Measurements from ENCODE around the gene EEFSEC. TPM values are rescaled to one million over a fixed set of nuclear protein-coding genes. Genes with fewer than 3 reads are reported as not detected.

Gene EEFSEC
- total and polyA plus RNA-seq, 2 experiments from 2014 or later = 10.1 to 16.2 TPM

DNA sequence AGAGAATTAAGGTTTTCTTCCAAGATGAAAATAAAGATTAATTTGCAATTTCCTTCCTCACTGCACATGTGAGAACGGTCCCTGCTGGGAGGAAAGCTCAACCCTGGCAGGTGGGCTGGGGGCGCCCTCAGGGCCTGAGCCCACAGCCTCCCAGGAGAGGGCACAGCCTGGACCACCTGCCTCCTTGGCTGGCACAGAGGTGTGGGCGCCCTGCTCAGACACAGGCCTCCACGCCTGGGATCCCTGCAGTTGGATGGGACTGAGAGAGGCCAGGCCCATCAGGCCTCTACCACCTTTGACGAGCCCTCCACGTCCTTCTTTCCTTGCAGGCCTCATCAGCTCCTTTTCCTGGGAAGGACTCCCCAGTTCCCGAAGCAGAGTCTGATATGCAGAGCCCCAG, 267.0 kb downstream of the EEFSEC start (continued):
- TF ChIP-seq, protein P1, sequence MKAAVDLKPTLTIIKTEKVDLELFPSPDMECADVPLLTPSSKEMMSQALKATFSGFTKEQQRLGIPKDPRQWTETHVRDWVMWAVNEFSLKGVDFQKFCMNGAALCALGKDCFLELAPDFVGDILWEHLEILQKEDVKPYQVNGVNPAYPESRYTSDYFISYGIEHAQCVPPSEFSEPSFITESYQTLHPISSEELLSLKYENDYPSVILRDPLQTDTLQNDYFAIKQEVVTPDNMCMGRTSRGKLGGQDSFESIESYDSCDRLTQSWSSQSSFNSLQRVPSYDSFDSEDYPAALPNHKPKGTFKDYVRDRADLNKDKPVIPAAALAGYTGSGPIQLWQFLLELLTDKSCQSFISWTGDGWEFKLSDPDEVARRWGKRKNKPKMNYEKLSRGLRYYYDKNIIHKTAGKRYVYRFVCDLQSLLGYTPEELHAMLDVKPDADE (IDR thresholded peaks at IDR 0.05) = no peak
- TF ChIP-seq ZNF331 (CRISPR knock-in tag; IDR thresholded peaks at IDR 0.05; ENCODE audit: low read depth) = no peak

DNA sequence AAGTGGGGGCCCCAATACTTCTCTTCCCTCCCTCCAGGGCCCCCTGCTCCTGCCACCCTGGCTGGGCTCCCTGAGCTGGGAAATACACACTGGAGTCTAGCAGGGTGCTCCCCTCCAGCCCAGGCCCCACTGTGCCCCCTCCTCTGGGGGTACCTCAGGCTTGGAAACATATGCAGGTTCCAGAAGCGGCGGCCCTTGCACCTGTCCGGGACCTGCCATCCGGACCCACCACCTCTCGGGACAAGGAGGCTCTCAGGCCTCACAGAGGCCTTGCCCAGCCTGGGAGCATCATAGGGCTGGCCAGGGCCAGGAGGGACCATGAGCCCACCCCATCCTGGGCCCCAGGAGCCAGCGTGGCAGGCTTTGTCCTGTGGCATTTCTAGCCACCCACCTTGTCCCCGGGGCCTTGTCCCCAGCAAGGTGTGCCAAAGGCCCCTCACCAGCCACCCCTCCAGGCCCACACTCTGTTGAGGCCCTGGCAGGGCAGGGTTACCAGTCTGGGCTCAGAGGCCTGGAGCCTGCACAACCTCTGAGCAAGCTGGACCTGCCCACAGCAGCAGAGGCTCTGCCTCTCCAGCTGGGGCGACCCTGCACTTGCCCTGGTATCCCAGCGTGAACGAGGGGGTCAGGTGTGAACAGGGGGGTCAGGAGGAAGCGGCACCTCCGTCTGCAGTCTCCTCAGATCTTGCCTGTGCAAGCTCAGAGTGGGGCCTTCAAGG, 267.6 kb downstream of the EEFSEC start:
- Histone ChIP-seq H3K79me2 (replicated peaks; ENCODE audit: insufficient read depth) (no peaks in the 10 kb centered on the region), H4K20me1 (replicated peaks; ENCODE audit: insufficient read depth) (no peaks in the 10 kb centered on the region), H3K27ac (ENCODE audit: low read depth) (no peak overlapping the region), H3K27me3 (ENCODE audit: insufficient read depth) (peaks cover 6% of the 10 kb centered on the region), H3K4me3 (no peak overlapping the region), H3K9me2 (ENCODE audit: insufficient read depth) (no peaks in the 10 kb centered on the region), H3K4me1 (ENCODE audit: insufficient read depth) (no peaks in the 10 kb centered on the region), H3K36me3 (ENCODE audit: insufficient read depth) (no peaks in the 10 kb centered on the region), H3K4me2 (no peak overlapping the region), H2AFZ (no peak overlapping the region), H3F3A (replicated peaks; ENCODE audit: low read depth) (no peaks in the 10 kb centered on the region)
- DNase-seq (ENCODE audit: low spot score) (no peak), ATAC-seq (no peak)
- H3K27me3 Mint-ChIP-seq (ENCODE audit: insufficient read depth, low read depth, poor library complexity) = peaks cover 18% of the 10 kb centered on the region
- H3K9me3 Mint-ChIP-seq = no peaks in the 10 kb centered on the region; the same call in 2 of the 3 replicates
- peaks cover 10% of the 10 kb centered on the region for H3K4me1 Mint-ChIP-seq
- no peak overlapping the region for H3K4me3 Mint-ChIP-seq
- H3K27ac Mint-ChIP-seq = no peak overlapping the region
- H3K36me3 Mint-ChIP-seq (ENCODE audit: low read depth) = no peaks in the 10 kb centered on the region; the same call in 2 of the 3 replicates
- TF ChIP-seq, protein P1 (IDR thresholded peaks at IDR 0.05) = no peak
- TF ChIP-seq JUNB (IDR thresholded peaks at IDR 0.05; ENCODE audit: unreplicated experiment) = no peak
- TF ChIP-seq ZNF114 (CRISPR knock-in tag; IDR thresholded peaks at IDR 0.05) = no peak
- no peak for TF ChIP-seq STAT1 (IDR thresholded peaks at IDR 0.05; ENCODE audit: unreplicated experiment)
- TF ChIP-seq POLR2AphosphoS5 (IDR thresholded peaks at IDR 0.05; ENCODE audit: low read depth) = no peak
- TF ChIP-seq, protein P2, sequence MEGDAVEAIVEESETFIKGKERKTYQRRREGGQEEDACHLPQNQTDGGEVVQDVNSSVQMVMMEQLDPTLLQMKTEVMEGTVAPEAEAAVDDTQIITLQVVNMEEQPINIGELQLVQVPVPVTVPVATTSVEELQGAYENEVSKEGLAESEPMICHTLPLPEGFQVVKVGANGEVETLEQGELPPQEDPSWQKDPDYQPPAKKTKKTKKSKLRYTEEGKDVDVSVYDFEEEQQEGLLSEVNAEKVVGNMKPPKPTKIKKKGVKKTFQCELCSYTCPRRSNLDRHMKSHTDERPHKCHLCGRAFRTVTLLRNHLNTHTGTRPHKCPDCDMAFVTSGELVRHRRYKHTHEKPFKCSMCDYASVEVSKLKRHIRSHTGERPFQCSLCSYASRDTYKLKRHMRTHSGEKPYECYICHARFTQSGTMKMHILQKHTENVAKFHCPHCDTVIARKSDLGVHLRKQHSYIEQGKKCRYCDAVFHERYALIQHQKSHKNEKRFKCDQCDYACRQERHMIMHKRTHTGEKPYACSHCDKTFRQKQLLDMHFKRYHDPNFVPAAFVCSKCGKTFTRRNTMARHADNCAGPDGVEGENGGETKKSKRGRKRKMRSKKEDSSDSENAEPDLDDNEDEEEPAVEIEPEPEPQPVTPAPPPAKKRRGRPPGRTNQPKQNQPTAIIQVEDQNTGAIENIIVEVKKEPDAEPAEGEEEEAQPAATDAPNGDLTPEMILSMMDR (conservative IDR thresholded peaks at IDR 0.05; ENCODE audit: low read depth in 2 of 2) = no peak
- TF ChIP-seq EZH2 (IDR thresholded peaks at IDR 0.05; ENCODE audit: low read depth, unreplicated experiment) = no peak
- no peak for TF ChIP-seq NANOG (IDR thresholded peaks at IDR 0.05; ENCODE audit: borderline replicate concordance)
- no peak for TF ChIP-seq EZH2phosphoT487 (IDR thresholded peaks at IDR 0.05; ENCODE audit: unreplicated experiment)
- TF ChIP-seq, protein P3, sequence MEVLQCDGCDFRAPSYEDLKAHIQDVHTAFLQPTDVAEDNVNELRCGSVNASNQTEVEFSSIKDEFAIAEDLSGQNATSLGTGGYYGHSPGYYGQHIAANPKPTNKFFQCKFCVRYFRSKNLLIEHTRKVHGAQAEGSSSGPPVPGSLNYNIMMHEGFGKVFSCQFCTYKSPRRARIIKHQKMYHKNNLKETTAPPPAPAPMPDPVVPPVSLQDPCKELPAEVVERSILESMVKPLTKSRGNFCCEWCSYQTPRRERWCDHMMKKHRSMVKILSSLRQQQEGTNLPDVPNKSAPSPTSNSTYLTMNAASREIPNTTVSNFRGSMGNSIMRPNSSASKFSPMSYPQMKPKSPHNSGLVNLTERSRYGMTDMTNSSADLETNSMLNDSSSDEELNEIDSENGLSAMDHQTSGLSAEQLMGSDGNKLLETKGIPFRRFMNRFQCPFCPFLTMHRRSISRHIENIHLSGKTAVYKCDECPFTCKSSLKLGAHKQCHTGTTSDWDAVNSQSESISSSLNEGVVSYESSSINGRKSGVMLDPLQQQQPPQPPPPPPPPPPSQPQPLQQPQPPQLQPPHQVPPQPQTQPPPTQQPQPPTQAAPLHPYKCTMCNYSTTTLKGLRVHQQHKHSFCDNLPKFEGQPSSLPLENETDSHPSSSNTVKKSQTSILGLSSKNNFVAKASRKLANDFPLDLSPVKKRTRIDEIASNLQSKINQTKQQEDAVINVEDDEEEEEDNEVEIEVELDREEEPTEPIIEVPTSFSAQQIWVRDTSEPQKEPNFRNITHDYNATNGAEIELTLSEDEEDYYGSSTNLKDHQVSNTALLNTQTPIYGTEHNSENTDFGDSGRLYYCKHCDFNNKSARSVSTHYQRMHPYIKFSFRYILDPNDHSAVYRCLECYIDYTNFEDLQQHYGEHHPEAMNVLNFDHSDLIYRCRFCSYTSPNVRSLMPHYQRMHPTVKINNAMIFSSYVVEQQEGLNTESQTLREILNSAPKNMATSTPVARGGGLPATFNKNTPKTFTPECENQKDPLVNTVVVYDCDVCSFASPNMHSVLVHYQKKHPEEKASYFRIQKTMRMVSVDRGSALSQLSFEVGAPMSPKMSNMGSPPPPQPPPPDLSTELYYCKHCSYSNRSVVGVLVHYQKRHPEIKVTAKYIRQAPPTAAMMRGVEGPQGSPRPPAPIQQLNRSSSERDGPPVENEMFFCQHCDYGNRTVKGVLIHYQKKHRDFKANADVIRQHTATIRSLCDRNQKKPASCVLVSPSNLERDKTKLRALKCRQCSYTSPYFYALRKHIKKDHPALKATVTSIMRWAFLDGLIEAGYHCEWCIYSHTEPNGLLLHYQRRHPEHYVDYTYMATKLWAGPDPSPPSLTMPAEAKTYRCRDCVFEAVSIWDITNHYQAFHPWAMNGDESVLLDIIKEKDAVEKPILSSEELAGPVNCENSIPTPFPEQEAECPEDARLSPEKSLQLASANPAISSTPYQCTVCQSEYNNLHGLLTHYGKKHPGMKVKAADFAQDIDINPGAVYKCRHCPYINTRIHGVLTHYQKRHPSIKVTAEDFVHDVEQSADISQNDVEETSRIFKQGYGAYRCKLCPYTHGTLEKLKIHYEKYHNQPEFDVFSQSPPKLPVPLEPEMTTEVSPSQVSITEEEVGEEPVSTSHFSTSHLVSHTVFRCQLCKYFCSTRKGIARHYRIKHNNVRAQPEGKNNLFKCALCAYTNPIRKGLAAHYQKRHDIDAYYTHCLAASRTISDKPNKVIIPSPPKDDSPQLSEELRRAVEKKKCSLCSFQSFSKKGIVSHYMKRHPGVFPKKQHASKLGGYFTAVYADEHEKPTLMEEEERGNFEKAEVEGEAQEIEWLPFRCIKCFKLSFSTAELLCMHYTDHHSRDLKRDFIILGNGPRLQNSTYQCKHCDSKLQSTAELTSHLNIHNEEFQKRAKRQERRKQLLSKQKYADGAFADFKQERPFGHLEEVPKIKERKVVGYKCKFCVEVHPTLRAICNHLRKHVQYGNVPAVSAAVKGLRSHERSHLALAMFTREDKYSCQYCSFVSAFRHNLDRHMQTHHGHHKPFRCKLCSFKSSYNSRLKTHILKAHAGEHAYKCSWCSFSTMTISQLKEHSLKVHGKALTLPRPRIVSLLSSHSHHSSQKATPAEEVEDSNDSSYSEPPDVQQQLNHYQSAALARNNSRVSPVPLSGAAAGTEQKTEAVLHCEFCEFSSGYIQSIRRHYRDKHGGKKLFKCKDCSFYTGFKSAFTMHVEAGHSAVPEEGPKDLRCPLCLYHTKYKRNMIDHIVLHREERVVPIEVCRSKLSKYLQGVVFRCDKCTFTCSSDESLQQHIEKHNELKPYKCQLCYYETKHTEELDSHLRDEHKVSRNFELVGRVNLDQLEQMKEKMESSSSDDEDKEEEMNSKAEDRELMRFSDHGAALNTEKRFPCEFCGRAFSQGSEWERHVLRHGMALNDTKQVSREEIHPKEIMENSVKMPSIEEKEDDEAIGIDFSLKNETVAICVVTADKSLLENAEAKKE (CRISPR knock-in tag; IDR thresholded peaks at IDR 0.05) = no peak
- TF ChIP-seq ZNF331 (CRISPR knock-in tag; IDR thresholded peaks at IDR 0.05; ENCODE audit: low read depth) = no peak
